Choroid plexus epithelial cell (primary cell): ENCODE measurements around the gene MMP11.

Source experiments
- DNase-seq: peaks from one replicate; pipeline ENCODE4 v3.0.0-alpha.2; 2010; ENCODE audit warnings: low read depth
- H3K4me3 ChIP-seq: 2 replicates; pipeline ENCODE4 v1.5.1; 2011; ENCODE audit warnings: low read depth, mild to moderate bottlenecking, control low read depth, low read length, moderate library complexity
- TF ChIP-seq, protein P1 (sequence below): conservative IDR thresholded peaks from 2 replicates; pipeline ENCODE4 v1.5.1; 2011; ENCODE audit warnings: low read depth, mild to moderate bottlenecking, control low read depth, inconsistent platforms, low read length, moderate library complexity

Gene MMP11

DNA sequence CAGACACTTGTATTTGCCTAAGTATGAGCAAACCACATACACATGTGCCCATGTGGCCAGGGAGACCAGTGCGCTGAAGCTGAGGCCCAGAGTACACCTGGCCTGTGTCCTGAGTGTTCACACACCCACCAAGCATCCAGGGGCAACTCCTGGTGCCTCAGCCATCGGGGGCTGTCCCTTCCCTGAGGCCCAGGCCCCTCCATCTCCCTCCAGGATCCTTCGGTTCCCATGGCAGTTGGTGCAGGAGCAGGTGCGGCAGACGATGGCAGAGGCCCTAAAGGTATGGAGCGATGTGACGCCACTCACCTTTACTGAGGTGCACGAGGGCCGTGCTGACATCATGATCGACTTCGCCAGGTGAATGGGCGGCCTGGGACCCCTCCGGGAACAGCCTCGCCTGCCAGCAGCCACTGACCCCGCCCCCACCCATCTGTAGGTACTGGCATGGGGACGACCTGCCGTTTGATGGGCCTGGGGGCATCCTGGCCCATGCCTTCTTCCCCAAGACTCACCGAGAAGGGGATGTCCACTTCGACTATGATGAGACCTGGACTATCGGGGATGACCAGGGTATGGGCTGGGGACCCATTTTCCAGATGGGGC lies 7.6 kb downstream of the MMP11 start:
- no peak overlapping the region for H3K4me3 ChIP-seq
- TF ChIP-seq, protein P1, sequence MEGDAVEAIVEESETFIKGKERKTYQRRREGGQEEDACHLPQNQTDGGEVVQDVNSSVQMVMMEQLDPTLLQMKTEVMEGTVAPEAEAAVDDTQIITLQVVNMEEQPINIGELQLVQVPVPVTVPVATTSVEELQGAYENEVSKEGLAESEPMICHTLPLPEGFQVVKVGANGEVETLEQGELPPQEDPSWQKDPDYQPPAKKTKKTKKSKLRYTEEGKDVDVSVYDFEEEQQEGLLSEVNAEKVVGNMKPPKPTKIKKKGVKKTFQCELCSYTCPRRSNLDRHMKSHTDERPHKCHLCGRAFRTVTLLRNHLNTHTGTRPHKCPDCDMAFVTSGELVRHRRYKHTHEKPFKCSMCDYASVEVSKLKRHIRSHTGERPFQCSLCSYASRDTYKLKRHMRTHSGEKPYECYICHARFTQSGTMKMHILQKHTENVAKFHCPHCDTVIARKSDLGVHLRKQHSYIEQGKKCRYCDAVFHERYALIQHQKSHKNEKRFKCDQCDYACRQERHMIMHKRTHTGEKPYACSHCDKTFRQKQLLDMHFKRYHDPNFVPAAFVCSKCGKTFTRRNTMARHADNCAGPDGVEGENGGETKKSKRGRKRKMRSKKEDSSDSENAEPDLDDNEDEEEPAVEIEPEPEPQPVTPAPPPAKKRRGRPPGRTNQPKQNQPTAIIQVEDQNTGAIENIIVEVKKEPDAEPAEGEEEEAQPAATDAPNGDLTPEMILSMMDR: no peak
- DNase-seq: no peak

DNA sequence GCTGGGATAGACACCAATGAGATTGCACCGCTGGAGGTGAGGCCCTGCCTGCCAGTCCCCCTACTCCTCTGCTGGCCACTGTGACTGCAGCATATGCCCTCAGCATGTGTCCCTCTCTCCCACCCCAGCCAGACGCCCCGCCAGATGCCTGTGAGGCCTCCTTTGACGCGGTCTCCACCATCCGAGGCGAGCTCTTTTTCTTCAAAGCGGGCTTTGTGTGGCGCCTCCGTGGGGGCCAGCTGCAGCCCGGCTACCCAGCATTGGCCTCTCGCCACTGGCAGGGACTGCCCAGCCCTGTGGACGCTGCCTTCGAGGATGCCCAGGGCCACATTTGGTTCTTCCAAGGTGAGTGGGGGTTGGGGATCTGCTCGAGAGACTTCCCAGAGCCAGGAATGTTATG lies 8.4 kb downstream of the MMP11 start:
- TF ChIP-seq, protein P1: no peak
- H3K4me3 ChIP-seq: no peak overlapping the region
- DNase-seq: no peak

DNA sequence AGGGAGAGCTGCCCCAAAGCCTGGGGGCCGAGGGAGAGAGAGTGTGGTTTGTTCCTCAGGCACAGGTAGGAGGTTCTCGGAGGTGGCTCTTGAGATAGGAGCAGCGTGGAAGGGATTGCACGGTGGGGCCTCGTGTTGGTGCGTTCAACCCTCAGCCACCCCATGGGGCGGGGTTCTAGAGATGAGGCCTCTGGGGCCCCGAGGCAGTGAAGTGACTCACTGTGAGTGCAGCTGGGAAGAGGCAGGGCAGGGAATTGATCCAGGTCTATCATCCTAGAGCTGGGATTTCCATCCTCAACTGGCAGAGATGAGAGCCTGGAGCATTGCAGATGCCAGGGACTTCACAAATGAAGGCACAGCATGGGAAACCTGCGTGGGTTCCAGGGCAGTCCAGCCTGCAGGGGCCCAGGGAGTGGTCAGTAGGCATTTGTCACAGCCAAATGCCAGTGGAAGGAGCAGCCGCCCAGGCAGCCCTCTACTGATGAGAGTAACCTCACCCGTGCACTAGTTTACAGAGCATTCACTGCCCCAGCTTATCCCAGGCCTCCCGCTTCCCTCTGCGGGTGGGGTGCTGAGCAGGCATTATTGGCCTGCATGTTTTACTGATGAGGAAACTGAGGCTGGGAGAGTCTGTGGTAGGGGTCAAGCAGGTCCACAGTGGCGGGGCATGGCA lies 9.0 kb downstream of the MMP11 start:
- H3K4me3 ChIP-seq: no peak overlapping the region
- TF ChIP-seq, protein P1: no peak
- DNase-seq: peak; percentile 31

DNA sequence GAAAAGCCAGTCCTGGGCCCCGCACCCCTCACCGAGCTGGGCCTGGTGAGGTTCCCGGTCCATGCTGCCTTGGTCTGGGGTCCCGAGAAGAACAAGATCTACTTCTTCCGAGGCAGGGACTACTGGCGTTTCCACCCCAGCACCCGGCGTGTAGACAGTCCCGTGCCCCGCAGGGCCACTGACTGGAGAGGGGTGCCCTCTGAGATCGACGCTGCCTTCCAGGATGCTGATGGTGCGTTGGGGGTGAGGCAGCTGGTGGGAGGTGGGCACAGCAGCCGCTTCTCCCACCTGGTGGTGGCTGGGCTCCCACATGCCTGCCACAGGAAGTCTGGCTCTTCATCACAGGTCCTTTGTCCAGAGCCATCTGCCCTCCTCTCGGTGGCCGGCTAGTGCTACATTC lies 9.6 kb downstream of the MMP11 start:
- DNase-seq: no peak
- TF ChIP-seq, protein P1: no peak
- no peak overlapping the region for H3K4me3 ChIP-seq

DNA sequence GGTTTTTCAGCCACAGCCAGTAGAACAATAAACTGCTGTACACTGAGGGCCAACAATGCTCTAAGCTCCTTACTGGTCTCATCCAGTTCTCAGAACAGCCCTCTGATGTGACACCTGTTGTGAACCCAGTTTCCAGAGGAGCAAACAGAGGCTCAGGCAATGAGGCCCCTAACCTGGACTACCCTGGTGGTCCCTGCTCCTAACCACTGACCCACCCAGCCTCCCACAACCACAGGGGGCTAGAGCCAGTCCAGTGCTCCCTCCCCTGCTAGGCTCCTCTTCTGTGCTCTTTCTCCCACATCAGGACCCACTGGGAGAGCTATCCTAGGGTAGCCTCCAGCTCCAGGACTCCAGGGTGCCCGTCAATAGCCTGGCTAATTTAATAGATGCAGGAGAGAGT lies 10.1 kb downstream of the MMP11 start:
- TF ChIP-seq, protein P1: no peak
- DNase-seq: no peak
- H3K4me3 ChIP-seq: no peak overlapping the region

DNA sequence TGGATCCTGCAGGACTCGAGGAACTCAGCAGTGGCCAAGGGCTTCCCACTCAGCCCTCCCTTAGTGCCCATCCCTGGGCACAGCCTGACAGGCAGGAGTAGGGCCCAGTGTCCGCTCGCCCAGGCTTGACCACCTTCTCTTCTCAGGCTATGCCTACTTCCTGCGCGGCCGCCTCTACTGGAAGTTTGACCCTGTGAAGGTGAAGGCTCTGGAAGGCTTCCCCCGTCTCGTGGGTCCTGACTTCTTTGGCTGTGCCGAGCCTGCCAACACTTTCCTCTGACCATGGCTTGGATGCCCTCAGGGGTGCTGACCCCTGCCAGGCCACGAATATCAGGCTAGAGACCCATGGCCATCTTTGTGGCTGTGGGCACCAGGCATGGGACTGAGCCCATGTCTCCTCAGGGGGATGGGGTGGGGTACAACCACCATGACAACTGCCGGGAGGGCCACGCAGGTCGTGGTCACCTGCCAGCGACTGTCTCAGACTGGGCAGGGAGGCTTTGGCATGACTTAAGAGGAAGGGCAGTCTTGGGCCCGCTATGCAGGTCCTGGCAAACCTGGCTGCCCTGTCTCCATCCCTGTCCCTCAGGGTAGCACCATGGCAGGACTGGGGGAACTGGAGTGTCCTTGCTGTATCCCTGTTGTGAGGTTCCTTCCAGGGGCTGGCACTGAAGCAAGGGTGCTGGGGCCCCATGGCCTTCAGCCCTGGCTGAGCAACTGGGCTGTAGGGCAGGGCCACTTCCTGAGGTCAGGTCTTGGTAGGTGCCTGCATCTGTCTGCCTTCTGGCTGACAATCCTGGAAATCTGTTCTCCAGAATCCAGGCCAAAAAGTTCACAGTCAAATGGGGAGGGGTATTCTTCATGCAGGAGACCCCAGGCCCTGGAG lies 10.9 kb downstream of the MMP11 start:
- no peak overlapping the region for H3K4me3 ChIP-seq
- TF ChIP-seq, protein P1: no peak
- no peak for DNase-seq
